ENCODE measurements around the gene FREY1.
"Not testable (repeated sequence)": the region's sequence is repeated elsewhere in the genome, so short reads cannot be mapped to it uniquely, and the experiment has no call there.

FREY1 gene

DNA sequence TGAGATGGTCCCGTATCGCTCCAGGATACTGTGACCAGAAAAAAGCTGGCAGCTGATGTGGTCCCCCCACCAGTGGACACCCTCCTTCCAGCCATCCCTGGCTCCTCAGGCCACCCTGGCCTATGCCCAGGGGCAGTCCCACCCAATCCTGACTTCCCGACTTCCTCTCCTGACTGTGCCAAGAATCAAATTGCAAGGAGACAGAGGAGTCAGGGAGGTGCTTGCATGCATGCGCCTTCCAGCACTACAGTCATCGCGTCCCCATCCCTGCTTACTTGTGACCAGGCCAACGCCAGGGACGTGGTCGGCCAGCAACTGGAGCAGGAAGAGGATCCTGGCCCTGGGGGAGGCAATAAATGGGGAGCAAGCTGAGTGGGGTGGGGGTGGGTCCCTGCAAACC is 3.6 kb upstream of the FREY1 start:
- no peak for DNase-seq

DNA sequence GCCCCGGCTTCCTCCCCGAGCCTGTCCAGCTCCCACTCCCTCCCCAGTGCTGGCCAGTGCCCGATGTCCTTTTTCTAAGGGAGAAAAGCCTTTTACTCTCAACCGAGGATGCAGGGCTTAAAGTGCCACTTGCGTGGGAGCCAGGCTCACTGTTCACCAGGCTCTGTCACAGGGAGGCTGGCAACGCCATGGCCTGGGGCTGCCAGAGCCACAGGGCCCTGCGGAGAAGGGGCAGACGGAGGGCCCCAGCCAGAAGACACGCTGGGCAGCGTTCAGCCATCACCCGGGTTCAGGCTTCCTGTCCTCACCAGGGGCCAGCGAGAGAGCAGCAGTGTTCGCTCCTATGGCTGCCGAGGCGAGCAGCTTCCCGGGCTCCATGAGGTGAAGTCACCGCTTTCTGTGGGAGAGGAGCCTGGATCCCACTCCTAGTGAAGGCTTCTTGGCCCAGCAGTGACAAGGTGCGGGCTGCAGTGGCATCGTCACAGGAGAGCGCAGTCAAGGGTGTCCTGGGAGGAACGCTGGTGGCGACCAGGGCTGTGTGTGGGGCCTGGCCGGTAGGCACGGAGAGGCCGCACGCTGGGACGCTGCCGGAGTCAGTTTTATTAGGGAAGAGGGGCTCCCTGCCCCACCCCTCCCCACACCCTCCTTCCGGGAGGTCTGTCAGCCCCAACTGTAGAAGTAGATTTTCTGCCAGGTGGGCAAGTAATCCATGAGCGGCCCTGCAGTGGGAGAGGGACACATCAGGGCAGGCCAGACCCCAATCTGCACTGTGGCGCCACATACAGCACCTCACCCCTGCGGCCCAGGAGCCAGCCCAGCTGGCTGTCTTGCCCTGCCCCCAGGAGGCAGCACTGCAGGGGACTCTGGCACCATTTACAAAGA is 2.8 kb upstream of the FREY1 start:
- DNase-seq = no peak

DNA sequence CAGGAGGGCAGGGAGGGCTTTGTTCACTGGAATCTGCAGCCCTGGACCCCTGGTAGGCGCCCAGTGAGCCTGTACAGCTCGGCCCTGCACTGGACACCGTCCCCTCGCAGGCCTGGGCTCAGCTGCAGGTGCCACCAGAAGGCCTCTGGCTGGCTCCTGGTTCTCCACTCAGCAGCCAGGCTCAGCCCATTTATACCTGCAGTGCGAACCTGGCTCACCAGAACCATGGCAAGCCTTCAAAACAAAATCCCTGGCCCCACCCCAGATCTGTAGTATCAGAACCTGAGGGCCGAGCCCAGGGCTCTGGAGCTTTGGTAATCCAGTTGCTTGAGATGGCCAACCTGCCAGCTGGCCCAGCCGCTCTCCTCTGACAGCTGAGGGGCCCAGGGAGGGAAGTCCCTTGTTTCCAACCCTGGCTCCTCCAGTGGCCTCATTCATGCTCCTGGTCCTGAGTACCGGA is 870 bp upstream of the FREY1 start:
- DNase-seq = no peak

DNA sequence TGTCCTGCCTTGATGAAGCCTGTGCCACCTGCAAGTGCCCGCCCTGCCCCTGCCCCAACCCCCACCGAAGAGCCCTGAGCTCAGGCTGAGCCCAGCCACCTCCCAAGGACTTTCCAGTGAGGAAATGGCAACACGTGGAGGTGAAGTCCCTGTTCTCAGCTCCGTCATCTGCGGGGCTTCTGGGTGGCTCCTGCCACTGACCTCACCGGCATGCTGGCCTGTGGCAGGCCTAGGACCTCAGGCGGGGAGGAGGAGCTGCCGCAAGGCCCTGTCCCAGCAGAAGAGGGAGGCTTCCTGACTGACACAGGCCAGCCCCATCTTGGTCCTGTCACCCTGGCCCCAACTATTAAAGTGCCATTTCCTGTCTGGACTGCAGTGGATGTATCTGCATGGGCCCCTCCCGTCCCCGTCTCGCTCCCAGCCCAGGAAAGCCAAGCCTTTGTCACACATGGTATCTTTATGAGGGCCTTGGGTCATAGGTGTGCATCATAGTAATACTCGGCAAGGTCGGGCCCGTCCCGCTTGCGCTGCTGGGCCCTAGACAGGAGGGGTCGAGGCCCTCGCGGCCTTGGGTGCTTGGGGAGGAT is 882 bp downstream of the FREY1 start:
- DNase-seq = no peak

DNA sequence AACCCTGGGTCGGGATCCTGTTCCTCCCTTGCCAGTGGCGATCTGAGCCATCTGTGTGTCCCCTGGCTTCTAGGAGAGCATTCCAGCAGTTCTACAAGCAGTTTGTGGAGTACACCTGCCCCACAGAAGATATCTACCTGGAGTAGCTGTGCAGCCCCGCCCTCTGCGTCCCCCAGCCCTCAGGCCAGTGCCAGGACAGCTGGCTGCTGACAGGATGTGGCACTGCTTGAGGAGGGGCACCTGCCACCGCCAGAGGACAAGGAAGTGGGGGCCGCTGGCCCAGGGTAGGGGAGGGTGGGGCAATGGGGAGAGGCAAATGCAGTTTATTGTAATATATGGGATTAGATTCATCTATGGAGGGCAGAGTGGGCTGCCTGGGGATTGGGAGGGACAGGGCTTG is 1.5 kb downstream of the FREY1 start:
- DNase-seq = not testable (repeated sequence)

DNA sequence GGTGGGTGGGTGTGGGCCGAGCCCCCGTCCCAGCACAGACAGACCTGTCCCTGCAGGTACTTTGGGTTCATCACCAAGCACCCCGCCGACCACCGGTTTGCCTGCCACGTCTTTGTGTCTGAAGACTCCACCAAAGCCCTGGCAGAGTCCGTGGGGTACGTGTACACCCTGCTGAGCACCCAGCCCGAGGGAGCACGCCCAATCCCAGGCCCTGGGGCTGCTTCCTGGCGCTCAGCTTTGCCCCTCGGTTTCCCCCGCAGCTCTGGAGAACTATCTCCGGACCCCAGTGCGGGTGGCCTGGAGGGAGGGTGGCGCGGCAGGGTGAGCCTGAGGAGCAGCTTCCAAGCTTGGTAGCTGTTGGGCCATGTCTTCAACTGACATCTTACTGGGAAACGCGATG is 2.0 kb downstream of the FREY1 start:
- no peak for DNase-seq

DNA sequence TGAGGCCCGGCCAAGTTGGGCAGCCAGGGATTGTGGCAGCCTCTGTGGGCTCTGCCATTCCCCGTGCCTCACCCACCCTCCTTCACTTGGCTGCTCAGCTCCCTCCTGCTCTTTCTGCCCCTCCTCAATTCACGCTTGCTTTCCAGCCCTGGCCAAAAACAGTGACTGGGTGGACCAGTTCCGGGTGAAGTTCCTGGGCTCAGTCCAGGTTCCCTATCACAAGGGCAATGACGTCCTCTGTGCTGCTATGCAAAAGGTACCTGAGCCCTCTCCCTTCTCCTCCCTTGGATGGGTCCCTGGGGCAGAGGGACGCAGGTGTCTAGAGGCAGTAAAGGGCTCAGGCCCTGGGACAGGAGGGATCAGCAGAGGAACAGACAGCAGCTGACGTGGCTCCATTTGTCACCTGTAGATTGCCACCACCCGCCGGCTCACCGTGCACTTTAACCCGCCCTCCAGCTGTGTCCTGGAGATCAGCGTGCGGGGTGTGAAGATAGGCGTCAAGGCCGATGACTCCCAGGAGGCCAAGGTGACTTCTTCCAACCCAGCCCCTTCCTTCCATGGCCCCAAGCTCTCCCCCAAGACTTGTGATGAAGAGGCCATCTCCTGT is 2.7 kb downstream of the FREY1 start:
- no peak for DNase-seq

DNA sequence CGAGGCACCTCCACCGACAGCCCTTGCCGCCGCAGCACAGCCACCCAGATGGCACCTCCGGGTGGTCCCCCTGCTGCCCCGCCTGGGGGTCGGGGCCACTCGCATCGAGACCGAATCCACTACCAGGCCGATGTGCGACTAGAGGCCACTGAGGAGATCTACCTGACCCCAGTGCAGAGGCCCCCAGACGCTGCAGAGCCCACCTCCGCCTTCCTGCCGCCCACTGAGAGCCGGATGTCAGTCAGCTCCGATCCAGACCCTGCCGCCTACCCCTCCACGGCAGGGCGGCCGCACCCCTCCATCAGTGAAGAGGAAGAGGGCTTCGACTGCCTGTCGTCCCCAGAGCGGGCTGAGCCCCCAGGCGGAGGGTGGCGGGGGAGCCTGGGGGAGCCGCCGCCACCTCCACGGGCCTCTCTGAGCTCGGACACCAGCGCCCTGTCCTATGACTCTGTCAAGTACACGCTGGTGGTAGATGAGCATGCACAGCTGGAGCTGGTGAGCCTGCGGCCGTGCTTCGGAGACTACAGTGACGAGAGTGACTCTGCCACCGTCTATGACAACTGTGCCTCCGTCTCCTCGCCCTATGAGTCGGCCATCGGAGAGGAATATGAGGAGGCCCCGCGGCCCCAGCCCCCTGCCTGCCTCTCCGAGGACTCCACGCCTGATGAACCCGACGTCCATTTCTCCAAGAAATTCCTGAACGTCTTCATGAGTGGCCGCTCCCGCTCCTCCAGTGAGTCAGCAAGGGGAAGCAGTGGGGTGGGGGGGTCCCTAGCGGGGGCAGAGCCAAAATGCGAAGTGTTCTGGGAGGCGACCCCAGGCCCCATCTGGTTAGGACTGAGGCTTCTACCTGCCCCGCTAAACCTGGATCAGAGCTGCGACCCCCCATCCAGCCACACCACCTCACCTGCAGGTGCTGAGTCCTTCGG is 4.4 kb downstream of the FREY1 start:
- no peak for DNase-seq

DNA sequence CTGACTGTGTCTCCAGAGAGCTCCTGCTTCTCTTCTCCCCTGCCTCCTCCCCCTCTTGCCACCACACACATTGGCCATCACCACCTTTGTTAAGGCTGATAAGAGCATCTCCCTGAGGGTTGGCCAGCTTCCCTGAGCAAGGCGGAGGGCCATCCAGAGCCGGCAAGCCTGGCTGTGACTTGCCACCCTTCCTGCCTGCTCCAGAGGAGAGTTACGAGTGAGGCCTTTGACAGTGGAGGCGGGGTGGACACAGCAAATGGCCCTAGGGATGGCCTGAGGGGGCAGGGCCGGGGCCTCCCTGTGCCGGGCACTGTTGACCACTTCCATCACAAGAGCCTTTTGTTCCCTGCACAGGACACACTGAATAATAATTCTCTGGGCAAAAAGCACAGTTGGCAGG is 5.4 kb downstream of the FREY1 start:
- DNase-seq = no peak

DNA sequence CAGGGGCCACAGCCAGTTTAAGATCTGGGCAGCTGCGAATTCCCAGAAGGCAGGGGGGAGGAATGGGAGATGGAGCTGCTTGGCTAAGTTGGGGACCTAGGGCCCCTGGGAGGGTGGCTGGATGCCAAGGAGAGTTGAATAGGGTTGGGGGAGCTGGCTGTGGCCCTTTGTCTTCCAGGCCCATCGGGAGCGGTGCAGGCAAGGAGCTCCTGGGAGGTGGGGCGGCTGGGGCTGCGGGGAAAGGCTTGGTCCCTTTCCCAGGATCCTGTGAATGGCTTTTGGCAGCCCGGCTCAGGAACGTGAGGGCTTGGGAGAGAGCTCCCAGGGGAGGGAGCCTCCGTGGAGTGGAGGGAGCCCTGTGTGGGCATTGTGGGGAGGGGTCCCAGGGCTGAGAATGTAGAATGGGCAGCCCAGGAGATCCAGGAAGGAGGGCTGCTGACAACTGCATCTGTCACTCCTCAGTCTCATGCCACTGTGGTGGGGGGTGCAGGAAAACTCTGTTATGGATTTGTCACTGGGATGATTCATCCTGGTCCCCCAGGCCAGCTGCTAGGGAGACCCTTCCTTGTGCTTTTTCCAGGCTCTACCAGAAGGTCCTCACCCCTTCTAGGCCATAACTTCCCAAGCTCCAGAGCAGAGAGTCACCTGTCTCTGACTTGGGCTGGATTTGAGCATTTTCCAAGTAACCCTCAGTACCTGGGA is 6.0 kb downstream of the FREY1 start:
- DNase-seq = no peak

DNA sequence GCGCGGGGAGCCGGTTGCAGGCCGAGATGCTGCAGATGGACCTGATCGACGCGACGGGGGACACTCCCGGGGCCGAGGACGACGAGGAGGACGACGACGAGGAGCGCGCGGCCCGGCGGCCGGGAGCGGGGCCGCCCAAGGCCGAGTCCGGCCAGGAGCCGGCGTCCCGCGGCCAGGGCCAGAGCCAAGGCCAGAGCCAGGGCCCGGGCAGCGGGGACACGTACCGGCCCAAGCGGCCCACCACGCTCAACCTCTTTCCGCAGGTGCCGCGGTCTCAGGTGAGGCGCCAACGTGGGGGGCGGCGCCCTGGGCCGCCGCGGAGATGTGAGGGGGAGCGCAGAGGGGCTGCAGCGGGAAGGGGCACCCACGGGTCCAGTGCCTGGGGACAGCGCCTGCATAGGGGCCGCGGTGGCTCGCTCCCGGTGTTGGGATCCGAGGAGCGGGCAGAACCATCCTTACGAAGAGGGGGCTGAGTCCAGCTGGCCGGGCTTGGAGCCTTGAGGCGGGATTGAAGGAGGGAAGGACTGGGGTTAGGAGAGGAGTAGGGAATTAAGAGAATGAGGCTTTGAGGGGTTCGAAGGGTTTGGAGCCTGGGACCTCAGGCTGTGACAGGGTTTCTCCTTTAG is 6.8 kb downstream of the FREY1 start:
- not testable (repeated sequence) for DNase-seq

DNA sequence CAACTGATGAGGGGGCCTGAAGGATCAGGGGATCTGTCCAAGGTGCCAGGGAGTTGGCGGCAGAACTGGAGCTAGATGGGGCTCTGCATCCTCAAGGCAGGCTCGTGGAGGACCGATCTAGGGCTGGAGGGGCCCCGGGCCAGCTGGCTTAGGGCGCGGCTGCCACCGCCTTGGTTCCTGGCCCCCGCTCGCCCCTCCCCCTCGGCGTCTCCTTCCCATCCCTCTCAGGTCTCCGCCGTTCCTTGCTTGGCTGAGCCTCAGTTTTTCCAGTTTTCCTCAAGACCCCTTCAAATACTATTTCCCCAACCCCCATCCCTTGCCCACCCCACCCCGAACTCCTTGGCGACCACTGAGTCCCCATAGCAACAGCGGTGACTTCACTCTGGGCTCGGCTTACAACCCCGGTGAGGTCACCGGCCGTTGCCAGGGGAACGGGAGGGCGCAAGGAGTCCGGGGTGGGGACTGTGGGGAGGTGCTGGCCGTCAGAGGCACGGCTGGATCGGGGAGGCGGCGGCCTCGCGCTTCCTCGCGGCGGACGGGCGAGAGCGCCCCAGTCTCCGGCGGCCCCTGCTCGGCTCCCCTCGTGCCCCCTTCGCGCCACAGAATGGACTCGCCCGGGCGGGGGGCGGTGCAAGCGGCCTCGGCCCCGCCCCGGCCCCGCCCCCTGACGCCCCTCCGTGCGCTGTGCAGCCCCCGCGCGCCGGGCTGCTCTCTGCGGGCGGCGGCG is 7.5 kb downstream of the FREY1 start:
- DNase-seq = no peak

DNA sequence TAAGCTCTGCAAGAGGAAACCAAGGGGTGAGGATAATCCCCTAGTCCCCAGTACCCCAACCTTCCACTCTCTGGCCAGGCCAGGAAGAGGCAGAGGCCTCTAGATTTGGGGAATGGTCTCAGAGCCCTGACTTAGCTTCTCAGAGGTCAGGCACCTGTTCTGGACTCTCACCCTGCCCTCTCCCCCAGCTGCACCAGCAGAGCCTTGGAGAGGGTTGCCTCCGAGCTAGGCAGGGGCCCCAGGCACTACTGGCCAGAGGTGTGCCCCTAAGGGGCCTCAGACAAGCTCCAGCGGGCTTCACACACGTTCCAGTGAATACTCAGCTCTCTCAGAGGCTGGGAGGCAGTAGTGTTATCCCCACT is 8.0 kb downstream of the FREY1 start:
- DNase-seq = no peak

DNA sequence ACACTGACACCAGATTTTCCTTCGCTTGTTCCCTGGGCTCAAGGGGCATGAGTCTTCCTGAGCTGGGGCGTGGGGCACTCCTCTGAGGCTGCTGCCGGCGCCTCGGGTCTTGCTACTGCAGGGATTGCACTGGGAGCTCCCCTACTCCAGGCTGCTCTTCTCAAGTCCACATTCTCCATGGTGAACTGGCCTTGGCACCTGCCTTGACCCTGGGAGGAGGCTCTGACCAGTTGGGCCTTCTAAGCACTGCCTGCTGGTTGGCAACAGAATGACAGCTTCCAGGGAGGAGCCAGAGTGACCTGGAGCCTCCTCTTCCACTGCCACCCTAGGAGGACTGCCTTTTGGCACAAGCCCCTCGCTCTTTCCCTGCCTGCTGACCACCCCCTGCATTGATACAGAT is 9.5 kb downstream of the FREY1 start:
- no peak for DNase-seq

DNA sequence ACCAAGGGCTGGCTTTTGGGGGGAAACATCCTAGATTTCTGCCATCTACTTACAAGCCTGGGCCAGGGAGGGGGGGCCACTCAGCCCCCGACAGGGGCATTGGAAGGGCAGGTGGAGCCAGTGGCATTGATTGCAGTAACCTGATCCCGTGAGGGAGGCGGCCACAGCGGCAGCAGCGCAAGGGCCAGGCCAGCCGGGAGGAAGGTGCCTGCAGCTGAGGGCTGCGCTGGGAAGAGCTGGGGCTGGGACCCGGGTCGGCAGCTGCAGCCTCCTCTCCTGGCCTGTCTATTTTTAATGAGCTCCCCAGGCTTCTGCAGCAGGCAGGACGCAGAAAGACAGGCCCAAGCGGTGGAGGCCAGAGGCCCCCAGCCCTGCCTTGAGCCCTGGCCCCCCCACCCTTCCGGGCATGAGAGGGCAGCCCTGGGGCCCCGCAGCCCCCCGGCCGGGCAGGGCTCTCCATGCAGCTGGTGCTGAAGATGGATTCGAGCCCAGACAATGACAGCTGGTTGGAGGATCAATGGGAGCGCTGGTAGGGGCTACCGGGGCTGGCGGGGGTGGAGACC is 10.6 kb downstream of the FREY1 start:
- DNase-seq = no peak

DNA sequence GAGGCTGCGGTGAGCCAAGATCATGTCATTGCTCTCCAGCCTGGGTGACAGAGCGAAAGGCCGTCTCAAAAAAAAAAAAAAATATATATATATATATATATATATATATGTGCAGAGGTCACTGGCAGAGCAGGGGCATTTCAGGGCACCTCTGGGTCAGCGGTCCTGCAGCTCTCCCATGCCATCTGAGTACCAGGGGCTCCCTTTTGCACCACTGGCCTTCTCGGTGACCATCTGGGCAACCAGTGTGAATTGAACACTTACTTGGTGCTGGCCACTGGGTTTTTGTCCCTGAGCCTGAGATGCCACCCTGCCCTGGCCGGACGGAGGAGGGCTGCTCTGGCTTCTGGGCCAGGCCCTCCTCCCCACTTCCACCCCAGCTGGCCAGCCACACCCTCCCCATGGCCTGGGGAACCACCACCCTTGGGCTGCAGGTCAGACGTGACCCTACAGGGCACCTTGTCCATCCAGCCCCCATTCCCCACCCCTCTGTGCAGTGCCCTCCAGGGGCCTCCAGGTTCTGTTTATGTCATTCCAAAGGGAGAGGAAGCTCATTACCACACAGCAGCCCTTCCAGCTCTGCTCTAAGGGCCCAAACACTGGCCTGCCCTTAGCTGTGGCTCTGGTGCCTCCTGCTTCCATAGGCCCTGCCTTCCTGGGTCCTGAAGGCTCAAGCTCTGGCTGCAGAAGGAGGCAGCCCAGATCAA is 11.4 kb downstream of the FREY1 start:
- no peak for DNase-seq

DNA sequence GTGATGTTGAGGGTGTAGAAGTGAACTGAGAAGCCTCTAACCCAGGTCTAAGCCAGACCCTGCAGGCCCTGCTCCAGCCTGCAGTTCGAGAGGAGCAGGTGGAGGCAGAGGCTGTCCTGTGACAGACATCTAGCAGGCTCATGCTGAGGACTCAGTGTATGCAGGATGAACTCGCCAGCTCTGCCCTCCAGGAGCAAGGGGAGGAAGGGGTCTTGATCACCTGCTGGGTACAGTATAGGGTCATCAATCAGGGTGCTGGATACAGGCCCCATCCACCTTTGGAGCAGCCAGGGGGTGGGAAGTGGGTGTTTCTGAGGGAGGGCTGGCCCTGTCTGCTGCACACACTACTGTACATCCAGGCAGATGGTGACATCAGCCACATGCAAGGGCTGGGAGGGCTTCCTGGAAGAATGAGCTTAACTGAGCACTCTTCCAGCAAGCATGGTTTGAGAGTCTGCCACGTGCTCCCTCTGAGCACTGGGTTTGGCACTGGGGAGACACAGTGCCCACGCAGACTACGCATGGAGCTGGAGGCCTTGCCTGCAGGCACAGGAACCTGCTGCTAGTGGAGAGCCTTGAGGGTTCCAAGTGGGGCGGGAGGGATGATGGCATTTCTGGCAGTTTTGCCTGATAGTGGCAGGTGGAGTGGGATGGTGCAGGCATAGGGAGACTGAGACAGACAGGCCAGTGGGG is 12.4 kb downstream of the FREY1 start:
- DNase-seq = no peak

DNA sequence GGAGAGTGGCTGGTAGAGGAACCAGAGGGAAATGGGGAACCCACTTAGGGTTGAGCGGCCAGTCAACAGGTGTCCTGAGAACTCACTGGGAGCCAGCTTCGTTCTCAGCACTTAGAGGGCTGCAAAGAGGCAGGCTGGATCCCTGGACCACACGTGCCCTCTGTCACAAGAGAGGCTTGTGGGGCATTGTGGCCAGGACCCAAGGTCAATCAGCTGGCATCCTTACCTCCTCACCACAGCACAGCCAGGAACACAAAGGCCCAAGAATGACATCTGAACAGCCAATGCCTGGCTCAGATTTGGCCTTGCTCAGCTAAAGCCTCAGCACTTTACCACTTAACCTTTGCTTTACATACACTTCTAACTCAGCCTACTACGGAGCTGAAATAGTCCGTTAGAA is 14.2 kb downstream of the FREY1 start:
- DNase-seq = no peak

DNA sequence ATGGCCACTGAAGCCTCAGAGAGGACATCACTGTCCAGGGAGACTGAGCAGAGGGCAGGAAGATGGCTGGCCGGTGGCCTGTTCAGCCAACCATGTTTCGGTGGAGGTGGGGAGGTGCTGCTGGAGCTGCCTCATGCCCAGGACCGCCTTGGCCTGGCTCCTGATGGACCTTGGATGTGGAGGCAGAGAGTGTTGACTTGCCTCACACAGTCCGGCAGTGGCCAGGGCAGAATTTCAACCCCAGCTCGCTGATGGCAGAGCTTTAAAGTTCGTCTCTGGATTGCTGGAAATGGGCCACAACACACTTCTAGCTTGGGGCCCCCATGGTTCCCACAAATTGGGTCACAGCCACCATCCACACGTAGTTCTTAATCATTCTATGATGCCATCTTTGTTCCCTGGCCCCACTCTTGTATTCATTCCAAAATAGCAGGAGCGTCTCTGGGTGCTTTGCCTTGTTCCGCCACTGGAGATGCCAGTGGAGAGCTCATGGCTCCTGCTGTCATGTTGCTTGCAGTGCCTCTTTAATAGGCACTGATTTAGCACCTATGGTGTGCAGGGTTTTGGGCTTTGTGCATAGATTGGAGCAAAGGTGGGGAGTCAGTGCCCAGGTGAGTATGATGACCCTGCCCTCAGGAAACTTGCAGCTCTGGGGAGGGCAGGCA is 16.1 kb downstream of the FREY1 start:
- no peak for DNase-seq

Measured in SIG-M5 (cell line).